HCT116 (cell line): ENCODE measurements around the gene STMP1. TPM values are rescaled to one million over a fixed set of nuclear protein-coding genes. Genes with fewer than 3 reads are reported as not detected.
A peak's percentile ranks its signal among the peaks of the same experiment; 100 is the strongest.

Experiments used
- ATAC-seq: fragments of 200-7000 bp; cut with Tn5 transposase; 2 replicates; pipeline ENCODE4 v1.9.1; 2020; ENCODE audit warnings: mild to moderate bottlenecking, moderate library complexity
- BruUV-seq: library from RNA; stranded (reverse); fragments of 400-500 nt; replicated peaks from 2 replicates; lab custom pipeline; 2021; lab: Mats Ljungman, UMichigan
- CTCF ChIA-PET: fragments of 300-600 bp; sonication (Branson Sonifier 250); formaldehyde crosslinking; loops from one replicate; lab custom pipeline; 2021; ENCODE audit warnings: antibody characterized with exemption; lab: Charles Lee
- POLR2A ChIA-PET: fragments of 300-600, 350-600 bp; sonication (Branson Sonifier 250); formaldehyde crosslinking; loops from one replicate; lab custom pipeline; 2021; ENCODE audit warnings: antibody characterized with exemption; lab: Charles Lee
- RAD21 ChIA-PET, 2 experiments: fragments of 300-600 bp; sonication (Branson Sonifier 250); formaldehyde crosslinking; loops; one replicate each; lab custom pipeline; 2023; ENCODE audit warnings: low total read pairs in 2 of 2; ENCODE audit not compliant: uncharacterized antibody in 2 of 2, unreplicated experiment in 2 of 2, low non-redundant PET in 1 of 2; lab: Charles Lee
- DNase-seq: peaks from one replicate; pipeline ENCODE4 v3.0.0-alpha.2; 2010; ENCODE audit warnings: low read depth, low spot score
- H2AFZ ChIP-seq: fragments of 200-600 bp; shearing (Covaris generic), sonication (generic); 2 replicates; pipeline ENCODE4 v1.6.1; 2017; ENCODE audit warnings: low read depth, mixed run types, mixed read lengths, antibody characterized with exemption, low read length; ENCODE audit not compliant: poor library complexity, severe bottlenecking
- H3K27ac ChIP-seq: 2 replicates; pipeline ENCODE4 v1.5.1; 2012; ENCODE audit warnings: low read depth, low read length
- H3K27me3 ChIP-seq: fragments of 200-600 bp; sonication (generic); 2 replicates; pipeline ENCODE4 v1.6.1; 2016; ENCODE audit warnings: mixed run types, low read length, mixed read lengths; ENCODE audit not compliant: insufficient read depth
- H3K36me3 ChIP-seq, 2 experiments: fragments of 200-500 bp in 1 of 2; fragments of 200-600 bp in 1 of 2; sonication (Bioruptor generic) in 1 of 2; sonication (generic) in 1 of 2; 2 replicates each; pipeline versions ENCODE4 v1.5.1 to v1.6.1; 2014 to 2016; ENCODE audit warnings: low read length in 2 of 2, inconsistent platforms in 1 of 2, mixed read lengths in 1 of 2, mixed run types in 1 of 2; ENCODE audit not compliant: insufficient read depth in 2 of 2, control insufficient read depth in 1 of 2
- H3K4me1 ChIP-seq, 2 experiments: fragments of 200-600 bp in 1 of 2; sonication (generic) in 1 of 2; 2 replicates each; pipeline versions ENCODE4 v1.5.1 to v1.6.1; 2012 to 2017; ENCODE audit warnings: low read length in 2 of 2, inconsistent platforms in 1 of 2, mild to moderate bottlenecking in 1 of 2, mixed read lengths in 1 of 2, mixed run types in 1 of 2, moderate library complexity in 1 of 2; ENCODE audit not compliant: insufficient read depth in 2 of 2, control insufficient read depth in 1 of 2
- H3K4me2 ChIP-seq: fragments of 200-600 bp; sonication (generic); 2 replicates; pipeline ENCODE4 v1.6.1; 2017; ENCODE audit warnings: mixed run types, low read length, mixed read lengths
- H3K4me3 ChIP-seq, 2 experiments: fragments of 200-600 bp in 1 of 2; sonication (generic) in 1 of 2; replicated peaks in 1 of 2; 2 replicates each; pipeline ENCODE4 v1.5.1; 2011 to 2016; ENCODE audit warnings: low read length in 2 of 2, control low read depth in 1 of 2, low read depth in 1 of 2, mild to moderate bottlenecking in 1 of 2, mixed read lengths in 1 of 2, mixed run types in 1 of 2
- H3K79me2 ChIP-seq: fragments of 200-600 bp; sonication (generic); 2 replicates; pipeline ENCODE4 v1.6.1; 2017; ENCODE audit warnings: mild to moderate bottlenecking, mixed run types, low read length, moderate library complexity, mixed read lengths; ENCODE audit not compliant: insufficient read depth
- H3K9ac ChIP-seq: fragments of 200-600 bp; sonication (generic); 2 replicates; pipeline ENCODE4 v1.6.1; 2016; ENCODE audit warnings: low read length, mixed read lengths
- H3K9me2 ChIP-seq: fragments of 200-600 bp; sonication (generic), shearing (Covaris generic); 2 replicates; pipeline ENCODE4 v1.6.1; 2017; ENCODE audit warnings: mixed run types, mild to moderate bottlenecking, moderate library complexity; ENCODE audit not compliant: insufficient read depth
- H3K9me3 ChIP-seq, 2 experiments: fragments of 200-500 bp in 1 of 2; fragments of 200-600 bp in 1 of 2; sonication (Bioruptor generic) in 1 of 2; sonication (generic) in 1 of 2; 2 replicates each; pipeline ENCODE4 v1.6.1; 2014 to 2017; ENCODE audit warnings: low read length in 2 of 2, mixed read lengths in 2 of 2, inconsistent platforms in 1 of 2, low read depth in 1 of 2, mild to moderate bottlenecking in 1 of 2, mixed run types in 1 of 2, moderate library complexity in 1 of 2; ENCODE audit not compliant: control insufficient read depth in 1 of 2, insufficient read depth in 1 of 2
- H4K20me1 ChIP-seq: fragments of 200-600 bp; sonication (generic), shearing (Covaris generic); 2 replicates; pipeline ENCODE4 v1.6.1; 2017; ENCODE audit warnings: mixed run types, mild to moderate bottlenecking, moderate library complexity; ENCODE audit not compliant: insufficient read depth
- CBX3 ChIP-seq: IDR thresholded peaks from 2 replicates; pipeline ENCODE4 v1.6.1; 2012; ENCODE audit warnings: low read depth
- CEBPB ChIP-seq: IDR thresholded peaks from 2 replicates; pipeline ENCODE4 v1.6.1; 2012; ENCODE audit warnings: low read depth
- EGR1 ChIP-seq: IDR thresholded peaks from 2 replicates; pipeline ENCODE4 v1.6.1; 2012; ENCODE audit warnings: low read depth
- ELF1 ChIP-seq: IDR thresholded peaks from 2 replicates; pipeline ENCODE4 v1.6.1; 2012; ENCODE audit warnings: low read depth, borderline replicate concordance
- EZH2 ChIP-seq: fragments of 200-600 bp; sonication (generic); IDR thresholded peaks from 2 replicates; pipeline ENCODE4 v1.6.1; 2017; ENCODE audit warnings: antibody characterized with exemption, mixed run types
- FOSL1 ChIP-seq: IDR thresholded peaks from 2 replicates; pipeline ENCODE4 v1.6.1; 2012; ENCODE audit warnings: low read depth
- POLR2A ChIP-seq: IDR thresholded peaks from 2 replicates; pipeline ENCODE4 v1.7.0; 2011; ENCODE audit warnings: borderline replicate concordance; ENCODE audit not compliant: insufficient read depth, insufficient read length; ENCODE audit errors: extremely low read depth
- POLR2AphosphoS5 ChIP-seq: IDR thresholded peaks from 2 replicates; pipeline ENCODE4 v1.6.1; 2011; ENCODE audit warnings: mild to moderate bottlenecking, low read depth, low read length, moderate library complexity
- RAD21 ChIP-seq: IDR thresholded peaks from 2 replicates; pipeline ENCODE4 v1.6.1; 2012; ENCODE audit warnings: low read depth, mild to moderate bottlenecking
- SIN3A ChIP-seq: IDR thresholded peaks from 2 replicates; pipeline ENCODE4 v1.6.1; 2012; ENCODE audit warnings: low read depth
- SP1 ChIP-seq: IDR thresholded peaks from 2 replicates; pipeline ENCODE4 v1.6.1; 2012; ENCODE audit warnings: low read depth
- SRF ChIP-seq: IDR thresholded peaks from 2 replicates; pipeline ENCODE4 v1.6.1; 2012; ENCODE audit warnings: low read depth
- TCF7L2 ChIP-seq: IDR thresholded peaks from 2 replicates; pipeline ENCODE4 v1.7.0; 2011; ENCODE audit warnings: borderline replicate concordance, inconsistent platforms; ENCODE audit not compliant: insufficient read depth, insufficient read length; ENCODE audit errors: extremely low read depth
- YY1 ChIP-seq: IDR thresholded peaks from 2 replicates; pipeline ENCODE4 v1.6.1; 2011; ENCODE audit warnings: low read length, low read depth, moderate library complexity, mild to moderate bottlenecking; ENCODE audit not compliant: insufficient replicate concordance; ENCODE audit errors: extremely low read depth
- ZFX ChIP-seq: fragments of 450-650 bp; IDR thresholded peaks from 2 replicates; pipeline ENCODE4 v1.6.1; 2017
- intact Hi-C: fragments of 100-400 bp; cut with micrococcal nuclease; formaldehyde crosslinking; loops from 2 replicates; pipeline ENCODE4 v1.10.0; 2022
- total RNA-seq: library from RNA; stranded (reverse); gene quantifications from one replicate; pipeline ENCODE4 v1.2.1, GENCODE V29; 2021; ENCODE audit not compliant: unreplicated experiment
- TF ChIP-seq, protein P1 (sequence below): IDR thresholded peaks from 2 replicates; pipeline ENCODE4 v1.6.1; 2012; ENCODE audit warnings: low read depth
- TF ChIP-seq, protein P2 (sequence below), 3 experiments: fragments of 200-600 bp in 1 of 3; sonication (generic) in 1 of 3; IDR thresholded peaks in 2 of 3; conservative IDR thresholded peaks in 1 of 3; 2 replicates each; pipeline ENCODE4 v1.5.1; 2012 to 2017; ENCODE audit warnings: low read depth in 2 of 3, low read length in 2 of 3, antibody characterized with exemption in 1 of 3, borderline replicate concordance in 1 of 3, control low read depth in 1 of 3, mild to moderate bottlenecking in 1 of 3, mixed read lengths in 1 of 3, mixed run types in 1 of 3, moderate library complexity in 1 of 3; ENCODE audit not compliant: insufficient read depth in 1 of 3
- TF ChIP-seq, protein P3 (sequence below): IDR thresholded peaks from 2 replicates; pipeline ENCODE4 v1.6.1; 2012
- TF ChIP-seq, protein P4 (sequence below): IDR thresholded peaks from 2 replicates; pipeline ENCODE4 v1.6.1; 2011; ENCODE audit warnings: mild to moderate bottlenecking, low read length, moderate library complexity; ENCODE audit not compliant: insufficient replicate concordance; ENCODE audit errors: extremely low read depth
- TF ChIP-seq, protein P5 (sequence below): IDR thresholded peaks from 2 replicates; pipeline ENCODE4 v1.6.1; 2012

Gene STMP1
- total RNA-seq, 1 experiment from 2014 or later, result 32.8 TPM

DNA sequence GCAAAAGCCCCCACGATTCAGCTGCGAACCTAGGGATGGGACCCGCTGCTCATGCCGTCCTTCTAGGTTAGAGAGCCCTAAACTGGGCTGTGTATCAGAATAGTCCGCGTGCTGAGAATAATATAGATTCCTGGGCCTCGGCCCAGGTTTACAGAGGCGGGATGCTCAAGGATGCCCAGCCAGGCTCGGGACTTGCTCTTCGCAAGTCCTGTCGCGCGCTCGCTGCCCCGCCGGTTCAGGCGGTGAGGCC is 266 bp upstream of the STMP1 start:
- POLR2A ChIA-PET, result interaction anchor here (0.7 to 3.0 kb wide), 7 partner anchors 9 to 82 kb away, joined by 3 to 11 read pairs (median 3); no protein-coding TSS in a partner anchor
- TF ChIP-seq EZH2 (no peak), TCF7L2 (no peak), EGR1 (no peak), CBX3 (no peak), ELF1 (no peak), RAD21 (no peak), SRF (no peak), SP1 (no peak), ZFX (peak; percentile 85; the same call in 1 of the 2 replicates), POLR2A (no peak), CEBPB (no peak; the same call in 1 of the 2 replicates), POLR2AphosphoS5 (no peak), YY1 (no peak), FOSL1 (no peak), SIN3A (no peak)
- TF ChIP-seq, protein P1, sequence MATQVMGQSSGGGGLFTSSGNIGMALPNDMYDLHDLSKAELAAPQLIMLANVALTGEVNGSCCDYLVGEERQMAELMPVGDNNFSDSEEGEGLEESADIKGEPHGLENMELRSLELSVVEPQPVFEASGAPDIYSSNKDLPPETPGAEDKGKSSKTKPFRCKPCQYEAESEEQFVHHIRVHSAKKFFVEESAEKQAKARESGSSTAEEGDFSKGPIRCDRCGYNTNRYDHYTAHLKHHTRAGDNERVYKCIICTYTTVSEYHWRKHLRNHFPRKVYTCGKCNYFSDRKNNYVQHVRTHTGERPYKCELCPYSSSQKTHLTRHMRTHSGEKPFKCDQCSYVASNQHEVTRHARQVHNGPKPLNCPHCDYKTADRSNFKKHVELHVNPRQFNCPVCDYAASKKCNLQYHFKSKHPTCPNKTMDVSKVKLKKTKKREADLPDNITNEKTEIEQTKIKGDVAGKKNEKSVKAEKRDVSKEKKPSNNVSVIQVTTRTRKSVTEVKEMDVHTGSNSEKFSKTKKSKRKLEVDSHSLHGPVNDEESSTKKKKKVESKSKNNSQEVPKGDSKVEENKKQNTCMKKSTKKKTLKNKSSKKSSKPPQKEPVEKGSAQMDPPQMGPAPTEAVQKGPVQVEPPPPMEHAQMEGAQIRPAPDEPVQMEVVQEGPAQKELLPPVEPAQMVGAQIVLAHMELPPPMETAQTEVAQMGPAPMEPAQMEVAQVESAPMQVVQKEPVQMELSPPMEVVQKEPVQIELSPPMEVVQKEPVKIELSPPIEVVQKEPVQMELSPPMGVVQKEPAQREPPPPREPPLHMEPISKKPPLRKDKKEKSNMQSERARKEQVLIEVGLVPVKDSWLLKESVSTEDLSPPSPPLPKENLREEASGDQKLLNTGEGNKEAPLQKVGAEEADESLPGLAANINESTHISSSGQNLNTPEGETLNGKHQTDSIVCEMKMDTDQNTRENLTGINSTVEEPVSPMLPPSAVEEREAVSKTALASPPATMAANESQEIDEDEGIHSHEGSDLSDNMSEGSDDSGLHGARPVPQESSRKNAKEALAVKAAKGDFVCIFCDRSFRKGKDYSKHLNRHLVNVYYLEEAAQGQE, result no peak
- TF ChIP-seq, protein P2, sequence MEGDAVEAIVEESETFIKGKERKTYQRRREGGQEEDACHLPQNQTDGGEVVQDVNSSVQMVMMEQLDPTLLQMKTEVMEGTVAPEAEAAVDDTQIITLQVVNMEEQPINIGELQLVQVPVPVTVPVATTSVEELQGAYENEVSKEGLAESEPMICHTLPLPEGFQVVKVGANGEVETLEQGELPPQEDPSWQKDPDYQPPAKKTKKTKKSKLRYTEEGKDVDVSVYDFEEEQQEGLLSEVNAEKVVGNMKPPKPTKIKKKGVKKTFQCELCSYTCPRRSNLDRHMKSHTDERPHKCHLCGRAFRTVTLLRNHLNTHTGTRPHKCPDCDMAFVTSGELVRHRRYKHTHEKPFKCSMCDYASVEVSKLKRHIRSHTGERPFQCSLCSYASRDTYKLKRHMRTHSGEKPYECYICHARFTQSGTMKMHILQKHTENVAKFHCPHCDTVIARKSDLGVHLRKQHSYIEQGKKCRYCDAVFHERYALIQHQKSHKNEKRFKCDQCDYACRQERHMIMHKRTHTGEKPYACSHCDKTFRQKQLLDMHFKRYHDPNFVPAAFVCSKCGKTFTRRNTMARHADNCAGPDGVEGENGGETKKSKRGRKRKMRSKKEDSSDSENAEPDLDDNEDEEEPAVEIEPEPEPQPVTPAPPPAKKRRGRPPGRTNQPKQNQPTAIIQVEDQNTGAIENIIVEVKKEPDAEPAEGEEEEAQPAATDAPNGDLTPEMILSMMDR (IDR thresholded peaks at IDR 0.05 in 2 of 3, conservative IDR thresholded peaks at IDR 0.05 in 1 of 3; ENCODE audit: borderline replicate concordance in 1 of 3, insufficient read depth in 1 of 3, low read depth in 2 of 3, low read length in 2 of 3), result 0 out of 6 replicates have a peak, but pooled peaks of 1 of the 3 experiments have one; percentile 35
- TF ChIP-seq, protein P3, sequence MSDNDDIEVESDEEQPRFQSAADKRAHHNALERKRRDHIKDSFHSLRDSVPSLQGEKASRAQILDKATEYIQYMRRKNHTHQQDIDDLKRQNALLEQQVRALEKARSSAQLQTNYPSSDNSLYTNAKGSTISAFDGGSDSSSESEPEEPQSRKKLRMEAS, result no peak
- TF ChIP-seq, protein P4, sequence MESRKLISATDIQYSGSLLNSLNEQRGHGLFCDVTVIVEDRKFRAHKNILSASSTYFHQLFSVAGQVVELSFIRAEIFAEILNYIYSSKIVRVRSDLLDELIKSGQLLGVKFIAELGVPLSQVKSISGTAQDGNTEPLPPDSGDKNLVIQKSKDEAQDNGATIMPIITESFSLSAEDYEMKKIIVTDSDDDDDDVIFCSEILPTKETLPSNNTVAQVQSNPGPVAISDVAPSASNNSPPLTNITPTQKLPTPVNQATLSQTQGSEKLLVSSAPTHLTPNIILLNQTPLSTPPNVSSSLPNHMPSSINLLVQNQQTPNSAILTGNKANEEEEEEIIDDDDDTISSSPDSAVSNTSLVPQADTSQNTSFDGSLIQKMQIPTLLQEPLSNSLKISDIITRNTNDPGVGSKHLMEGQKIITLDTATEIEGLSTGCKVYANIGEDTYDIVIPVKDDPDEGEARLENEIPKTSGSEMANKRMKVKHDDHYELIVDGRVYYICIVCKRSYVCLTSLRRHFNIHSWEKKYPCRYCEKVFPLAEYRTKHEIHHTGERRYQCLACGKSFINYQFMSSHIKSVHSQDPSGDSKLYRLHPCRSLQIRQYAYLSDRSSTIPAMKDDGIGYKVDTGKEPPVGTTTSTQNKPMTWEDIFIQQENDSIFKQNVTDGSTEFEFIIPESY, result peak; percentile 9
- TF ChIP-seq, protein P5, sequence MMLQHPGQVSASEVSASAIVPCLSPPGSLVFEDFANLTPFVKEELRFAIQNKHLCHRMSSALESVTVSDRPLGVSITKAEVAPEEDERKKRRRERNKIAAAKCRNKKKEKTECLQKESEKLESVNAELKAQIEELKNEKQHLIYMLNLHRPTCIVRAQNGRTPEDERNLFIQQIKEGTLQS, result no peak
- TF ChIP-seq, all 23 proteins: peak for 3
- H3K4me2 ChIP-seq, result peak overlapping the region; percentile 89
- intact Hi-C loops, result loop anchor here (2.0 kb wide), 2 partner anchors 83 to 315 kb away; partner anchors contain the start of gene MTPN
- no peaks in the 10 kb centered on the region for H3K36me3 ChIP-seq
- CTCF ChIA-PET, result interaction anchor here (0.9 to 3.4 kb wide), 3 partner anchors 11 to 213 kb away, joined by 3 to 12 read pairs (median 4); no protein-coding TSS in a partner anchor
- peak overlapping the region; percentile 90 to 95 for H3K4me3 ChIP-seq
- peaks cover 46% of the 10 kb centered on the region for H3K79me2 ChIP-seq
- no peak; the same call in 1 of the 2 replicates for ATAC-seq
- BruUV-seq, result no TSS peak
- no peaks in the 10 kb centered on the region for H3K9me2 ChIP-seq
- no peak overlapping the region for H2AFZ ChIP-seq
- RAD21 ChIA-PET, result no interaction called here
- no peak for DNase-seq
- H4K20me1 ChIP-seq, result no peaks in the 10 kb centered on the region
- peaks cover 3 to 22% of the 10 kb centered on the region in 2 experiments; a peak in 1 of 4 replicates for H3K4me1 ChIP-seq
- H3K9ac ChIP-seq, result peak overlapping the region; percentile 99
- H3K27me3 ChIP-seq, result no peaks in the 10 kb centered on the region
- H3K27ac ChIP-seq, result peak overlapping the region; percentile 71
- no peaks in the 10 kb centered on the region for H3K9me3 ChIP-seq
